DND-41 (cell line): ENCODE results near the gene ACAD11.

Experiments
- ATAC-seq: fragments of 200-7000 bp; cut with Tn5 transposase; 3 replicates; pipeline ENCODE4 v1.9.1; 2021; ENCODE audit warnings: low read depth; ENCODE audit not compliant: insufficient read depth
- DNase-seq: peaks from one replicate; pipeline ENCODE4 v3.0.0-alpha.2; 2020
- H2AFZ ChIP-seq: 2 replicates; pipeline ENCODE4 v1.6.0; 2012; ENCODE audit warnings: low read depth, low read length
- H3K27ac ChIP-seq: 2 replicates; pipeline ENCODE4 v1.5.1; 2012; ENCODE audit warnings: low read length, inconsistent platforms
- H3K27me3 ChIP-seq: fragments of 200-600 bp; sonication (generic); 2 replicates; pipeline ENCODE4 v1.6.0; 2012; ENCODE audit warnings: low read length, mild to moderate bottlenecking, inconsistent platforms; ENCODE audit not compliant: insufficient read depth, poor library complexity
- H3K36me3 ChIP-seq: 2 replicates; pipeline ENCODE4 v1.5.1; 2012; ENCODE audit warnings: low read length, inconsistent platforms; ENCODE audit not compliant: insufficient read depth
- H3K4me1 ChIP-seq: 2 replicates; pipeline ENCODE4 v1.5.1; 2012; ENCODE audit warnings: mild to moderate bottlenecking, low read length; ENCODE audit not compliant: insufficient read depth
- H3K4me2 ChIP-seq: 2 replicates; pipeline ENCODE4 v1.6.0; 2012; ENCODE audit warnings: mild to moderate bottlenecking, moderate library complexity, low read length, inconsistent platforms; ENCODE audit not compliant: insufficient read depth
- H3K4me3 ChIP-seq, 2 experiments: fragments of 200-600 bp in 1 of 2; shearing (Covaris generic) in 1 of 2; 2 replicates each; pipeline ENCODE4 v1.5.1; 2012 to 2016; ENCODE audit warnings: inconsistent platforms in 2 of 2, low read length in 2 of 2, mild to moderate bottlenecking in 2 of 2, low read depth in 1 of 2, moderate library complexity in 1 of 2
- H3K79me2 ChIP-seq: 2 replicates; pipeline ENCODE4 v1.6.0; 2012; ENCODE audit warnings: low read length, inconsistent platforms; ENCODE audit not compliant: insufficient read depth
- H3K9ac ChIP-seq: 2 replicates; pipeline ENCODE4 v1.6.0; 2012; ENCODE audit warnings: low read depth, mild to moderate bottlenecking, inconsistent platforms, low read length, moderate library complexity
- H3K9me3 ChIP-seq: 2 replicates; pipeline ENCODE4 v1.5.1; 2012; ENCODE audit warnings: low read length, moderate library complexity, mild to moderate bottlenecking, inconsistent platforms; ENCODE audit not compliant: insufficient read depth, severe bottlenecking
- H4K20me1 ChIP-seq: 2 replicates; pipeline ENCODE4 v1.6.0; 2012; ENCODE audit warnings: low read length; ENCODE audit not compliant: insufficient read depth
- EZH2 ChIP-seq: IDR thresholded peaks from 3 replicates; pipeline ENCODE4 v1.6.1; 2012; ENCODE audit warnings: borderline replicate concordance, low read depth, mild to moderate bottlenecking, moderate library complexity, low read length, inconsistent platforms; ENCODE audit not compliant: severe bottlenecking
- TF ChIP-seq, protein P1 (sequence below): IDR thresholded peaks from 2 replicates; pipeline ENCODE4 v1.5.1; 2012; ENCODE audit warnings: borderline replicate concordance, low read length, moderate library complexity, mild to moderate bottlenecking; ENCODE audit not compliant: poor library complexity, severe bottlenecking; ENCODE audit errors: extremely low read depth

Gene ACAD11

GRCh38 chr3:132597660-132598059 lies 61.9 kb downstream of the ACAD11 start:
- Histone ChIP-seq H3K27ac (no peak overlapping the region), H3K4me3 (no peak overlapping the region), H3K27me3 (no peaks in the 10 kb centered on the region), H2AFZ (no peak overlapping the region), H4K20me1 (no peaks in the 10 kb centered on the region), H3K9me3 (no peaks in the 10 kb centered on the region), H3K4me2 (no peak overlapping the region), H3K36me3 (peaks cover 7% of the 10 kb centered on the region; the same call in 1 of the 2 replicates), H3K79me2 (no peaks in the 10 kb centered on the region), H3K9ac (no peak overlapping the region), H3K4me1 (no peaks in the 10 kb centered on the region)
- DNase-seq (no peak), ATAC-seq (no peak)
- TF ChIP-seq, protein P1, sequence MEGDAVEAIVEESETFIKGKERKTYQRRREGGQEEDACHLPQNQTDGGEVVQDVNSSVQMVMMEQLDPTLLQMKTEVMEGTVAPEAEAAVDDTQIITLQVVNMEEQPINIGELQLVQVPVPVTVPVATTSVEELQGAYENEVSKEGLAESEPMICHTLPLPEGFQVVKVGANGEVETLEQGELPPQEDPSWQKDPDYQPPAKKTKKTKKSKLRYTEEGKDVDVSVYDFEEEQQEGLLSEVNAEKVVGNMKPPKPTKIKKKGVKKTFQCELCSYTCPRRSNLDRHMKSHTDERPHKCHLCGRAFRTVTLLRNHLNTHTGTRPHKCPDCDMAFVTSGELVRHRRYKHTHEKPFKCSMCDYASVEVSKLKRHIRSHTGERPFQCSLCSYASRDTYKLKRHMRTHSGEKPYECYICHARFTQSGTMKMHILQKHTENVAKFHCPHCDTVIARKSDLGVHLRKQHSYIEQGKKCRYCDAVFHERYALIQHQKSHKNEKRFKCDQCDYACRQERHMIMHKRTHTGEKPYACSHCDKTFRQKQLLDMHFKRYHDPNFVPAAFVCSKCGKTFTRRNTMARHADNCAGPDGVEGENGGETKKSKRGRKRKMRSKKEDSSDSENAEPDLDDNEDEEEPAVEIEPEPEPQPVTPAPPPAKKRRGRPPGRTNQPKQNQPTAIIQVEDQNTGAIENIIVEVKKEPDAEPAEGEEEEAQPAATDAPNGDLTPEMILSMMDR = no peak
- no peak for TF ChIP-seq EZH2

DNA sequence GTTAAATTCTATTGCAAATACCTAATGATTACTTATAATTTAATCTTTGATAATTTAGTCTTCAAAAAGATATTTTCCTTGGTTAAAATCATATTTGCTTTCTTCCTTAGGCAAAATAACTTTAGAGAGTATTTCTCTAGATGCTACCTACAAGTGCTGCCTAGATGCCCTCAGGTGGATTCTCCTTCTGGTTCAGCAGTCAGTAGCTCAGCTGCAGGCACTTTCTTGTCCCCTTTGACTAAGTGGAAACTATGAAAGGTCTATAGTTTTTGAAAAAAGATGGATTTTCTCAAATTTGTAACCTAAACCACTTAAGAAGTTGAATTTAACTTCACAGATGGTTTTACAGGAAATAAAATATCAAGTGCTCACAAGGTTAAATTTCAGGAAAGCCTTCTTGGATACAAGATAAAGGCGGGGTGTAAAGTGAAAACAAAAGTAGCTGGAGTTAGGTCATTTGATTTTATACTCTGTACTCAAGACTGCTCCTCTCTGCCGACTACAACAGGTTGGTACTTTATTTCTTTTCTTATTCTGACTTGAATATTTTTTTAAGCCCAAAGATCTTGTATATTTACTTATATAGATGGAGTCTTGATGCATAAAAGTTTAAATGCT lies 62.7 kb downstream of the ACAD11 start, which contains the start of gene ACKR4:
ACKR4 (plus strand) TSS at position 455 of the 618 bp plus-strand sequence. CDS start 3,128 bp downstream, outside the sequence.
- no peak for TF ChIP-seq EZH2
- TF ChIP-seq, protein P1 = no peak
- no peak within 1 kb of the TSS for H3K9ac ChIP-seq
- DNase-seq (no peak), ATAC-seq (no peak)
- no peak within 1 kb of the TSS for H3K27ac ChIP-seq
- no peaks in the 10 kb centered on the region for H3K4me1 ChIP-seq
- no peaks in the 10 kb centered on the region for H3K9me3 ChIP-seq
- no peak within 1 kb of the TSS for H3K4me3 ChIP-seq
- H3K27me3 ChIP-seq = no peaks in the 10 kb centered on the region
- H3K36me3 ChIP-seq = peaks cover 6% of the 10 kb centered on the region; the same call in 1 of the 2 replicates
- H2AFZ ChIP-seq = no peak within 1 kb of the TSS
- H3K4me2 ChIP-seq = no peak within 1 kb of the TSS
- no peaks in the 10 kb centered on the region for H4K20me1 ChIP-seq
- H3K79me2 ChIP-seq = no peaks in the 10 kb centered on the region

DNA sequence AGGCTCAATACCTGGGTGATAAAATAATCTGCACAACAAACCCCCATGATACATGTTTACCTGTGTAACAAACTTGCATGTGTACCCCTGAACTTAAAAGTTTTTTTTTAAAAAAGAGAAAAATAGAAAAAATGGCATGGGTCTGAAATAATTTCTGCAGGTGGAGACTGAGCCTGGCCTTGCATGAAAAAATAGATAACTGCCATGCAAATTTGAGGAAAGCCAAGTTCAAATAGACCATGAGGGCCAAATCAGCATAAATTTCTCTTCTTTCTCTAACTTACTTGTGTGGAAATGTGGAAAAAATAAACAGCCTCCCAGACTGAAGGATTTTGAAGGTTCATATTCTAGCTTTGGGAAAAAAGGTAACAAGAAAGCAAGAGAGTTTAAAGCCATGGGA lies 63.3 kb downstream of the ACAD11 start:
- H3K4me1 ChIP-seq = no peaks in the 10 kb centered on the region
- H3K36me3 ChIP-seq = peaks cover 6% of the 10 kb centered on the region; the same call in 1 of the 2 replicates
- H3K9me3 ChIP-seq = no peaks in the 10 kb centered on the region
- ATAC-seq (no peak), DNase-seq (no peak)
- no peaks in the 10 kb centered on the region for H3K79me2 ChIP-seq
- H3K4me3 ChIP-seq = no peak overlapping the region
- H3K9ac ChIP-seq = no peak overlapping the region
- no peak overlapping the region for H2AFZ ChIP-seq
- TF ChIP-seq, protein P1 = no peak
- TF ChIP-seq EZH2 = no peak
- no peak overlapping the region for H3K27ac ChIP-seq
- no peaks in the 10 kb centered on the region for H3K27me3 ChIP-seq
- no peaks in the 10 kb centered on the region for H4K20me1 ChIP-seq
- no peak overlapping the region for H3K4me2 ChIP-seq
